PC-9 (cell line): ENCODE results near the gene FLNB.

Experiments used
- CTCF ChIP-seq: fragments of 200-600 bp; sonication (generic); conservative IDR thresholded peaks from 2 replicates; pipeline ENCODE4 v1.6.1; 2017; ENCODE audit warnings: mixed run types, antibody characterized with exemption, mild to moderate bottlenecking, moderate library complexity
- EZH2 ChIP-seq: fragments of 200-600 bp; sonication (generic); IDR thresholded peaks from 2 replicates; pipeline ENCODE4 v1.8.0; 2017; ENCODE audit warnings: antibody characterized with exemption, low read depth

- TF ChIP-seq CTCF (no peak), EZH2 (no peak)
These were observed 29.9 kb upstream of the FLNB start for GRCh38 chr3:57978316-57978715.
